HG03442 (cell line): ENCODE results near the gene ELAVL2.

Experiments
- ATAC-seq: cut with Tn5 transposase; IDR thresholded peaks from one replicate; pipeline ENCODE4 v1.9.1; 2021; ENCODE audit warnings: mild to moderate bottlenecking, moderate library complexity; ENCODE audit not compliant: unreplicated experiment

The ELAVL2 gene

GRCh38 chr9:23826120-23826629, at the start of gene ELAVL2:
Gene ELAVL2 (minus strand): TSS chr9:23826240. CDS start chr9:23762234, 64,006 bp downstream.
- ATAC-seq = no peak

GRCh38 chr9:23858234-23858633, 32.2 kb upstream of the ELAVL2 start:
- no peak for ATAC-seq

GRCh38 chr9:23855873-23856604, 30.0 kb upstream of the ELAVL2 start:
- no peak for ATAC-seq

GRCh38 chr9:23850690-23851629, 24.9 kb upstream of the ELAVL2 start:
- no peak for ATAC-seq

DNA sequence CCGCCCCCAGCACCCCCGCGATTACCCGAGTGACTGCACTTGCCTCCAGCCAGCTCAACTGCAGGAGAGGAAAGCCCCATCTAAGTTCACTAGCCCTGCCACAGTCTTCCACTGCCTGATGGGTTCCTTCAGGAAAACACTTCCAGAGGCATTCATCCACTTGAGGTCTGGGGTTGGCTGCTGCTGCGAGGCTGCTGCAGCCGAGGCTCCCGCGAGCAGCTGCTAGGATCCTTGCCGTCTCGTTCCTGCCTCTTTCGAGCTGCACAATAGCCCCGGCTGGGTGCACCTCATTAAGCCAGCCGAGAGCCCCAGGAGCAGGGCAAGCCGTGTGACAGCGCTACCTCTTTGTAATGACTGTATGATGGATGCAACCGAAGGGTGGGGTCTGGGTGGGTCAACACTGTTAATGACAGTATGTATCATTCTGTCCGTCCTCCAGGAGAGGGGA, 24.2 kb upstream of the ELAVL2 start:
- no peak for ATAC-seq

GRCh38 chr9:23849379-23850035, 23.5 kb upstream of the ELAVL2 start:
- no peak for ATAC-seq

DNA sequence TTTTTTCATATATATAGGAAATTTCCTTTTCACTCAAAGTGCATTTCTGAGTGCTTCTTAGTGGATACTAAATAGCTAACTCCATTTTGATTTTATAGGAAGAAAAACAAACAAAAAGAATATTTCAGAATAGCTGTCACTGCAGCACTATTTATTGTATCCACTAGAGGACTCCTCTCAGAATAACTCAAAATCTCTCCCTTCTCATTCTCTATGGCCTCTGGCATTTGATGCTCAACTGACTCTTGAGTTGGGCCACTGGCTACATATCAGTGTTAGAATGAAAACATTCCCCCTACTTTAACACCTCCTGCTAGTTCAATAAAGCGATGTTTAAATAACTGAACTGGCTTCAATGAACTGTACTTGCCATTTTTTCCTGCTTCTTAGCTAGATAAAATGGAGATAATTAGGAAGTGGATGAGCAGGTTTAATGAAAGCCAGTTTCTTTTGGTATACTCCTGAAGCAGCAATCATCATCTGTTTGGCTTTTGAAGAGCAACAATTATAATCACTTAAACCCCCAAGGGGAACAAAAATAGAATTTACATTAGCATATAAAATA, 16.6 kb upstream of the ELAVL2 start:
- ATAC-seq = no peak

GRCh38 chr9:23841304-23841703, 15.3 kb upstream of the ELAVL2 start:
- ATAC-seq = no peak

GRCh38 chr9:23837038-23837437, 11.0 kb upstream of the ELAVL2 start:
- ATAC-seq = no peak

DNA sequence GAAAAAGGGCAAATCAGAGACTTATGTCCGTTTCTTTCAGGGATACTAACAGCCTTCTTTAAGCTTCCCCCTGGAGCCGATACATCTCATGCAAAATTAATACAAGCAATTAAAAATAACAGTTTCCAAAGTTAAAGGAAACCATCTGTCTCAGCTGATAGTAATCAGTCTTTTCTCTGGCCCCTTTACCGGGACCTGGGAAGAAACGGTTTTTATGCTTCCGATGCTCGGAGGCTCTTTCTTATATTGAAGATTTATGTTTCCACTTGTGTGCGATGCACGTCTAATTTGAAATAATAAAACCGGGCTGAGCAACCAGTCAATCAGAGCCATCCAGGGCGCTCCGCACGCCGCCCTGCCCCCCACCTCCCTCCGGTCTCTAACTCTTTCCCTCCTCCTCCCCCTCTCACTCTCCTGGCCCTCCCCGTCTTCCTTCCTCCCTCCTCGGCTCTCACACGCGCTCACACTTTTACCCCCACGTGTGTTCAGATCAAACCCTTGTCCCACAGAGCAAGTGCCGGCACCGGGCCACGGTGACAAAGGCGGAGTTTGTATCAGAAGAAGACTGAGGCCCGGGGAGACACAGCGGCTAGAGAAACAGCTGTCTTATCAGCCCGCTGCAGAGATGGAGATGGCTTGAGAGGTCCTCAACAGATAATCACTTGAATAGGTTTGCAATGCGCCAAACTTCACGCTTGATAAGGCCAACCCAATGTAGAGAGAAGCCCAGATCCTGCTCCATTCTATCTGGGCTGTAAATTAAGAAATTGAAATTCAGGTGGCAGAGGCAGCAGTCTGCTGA, 5.1 kb upstream of the ELAVL2 start:
- ATAC-seq = no peak

GRCh38 chr9:23830476-23830805, 4.4 kb upstream of the ELAVL2 start:
- ATAC-seq = no peak

DNA sequence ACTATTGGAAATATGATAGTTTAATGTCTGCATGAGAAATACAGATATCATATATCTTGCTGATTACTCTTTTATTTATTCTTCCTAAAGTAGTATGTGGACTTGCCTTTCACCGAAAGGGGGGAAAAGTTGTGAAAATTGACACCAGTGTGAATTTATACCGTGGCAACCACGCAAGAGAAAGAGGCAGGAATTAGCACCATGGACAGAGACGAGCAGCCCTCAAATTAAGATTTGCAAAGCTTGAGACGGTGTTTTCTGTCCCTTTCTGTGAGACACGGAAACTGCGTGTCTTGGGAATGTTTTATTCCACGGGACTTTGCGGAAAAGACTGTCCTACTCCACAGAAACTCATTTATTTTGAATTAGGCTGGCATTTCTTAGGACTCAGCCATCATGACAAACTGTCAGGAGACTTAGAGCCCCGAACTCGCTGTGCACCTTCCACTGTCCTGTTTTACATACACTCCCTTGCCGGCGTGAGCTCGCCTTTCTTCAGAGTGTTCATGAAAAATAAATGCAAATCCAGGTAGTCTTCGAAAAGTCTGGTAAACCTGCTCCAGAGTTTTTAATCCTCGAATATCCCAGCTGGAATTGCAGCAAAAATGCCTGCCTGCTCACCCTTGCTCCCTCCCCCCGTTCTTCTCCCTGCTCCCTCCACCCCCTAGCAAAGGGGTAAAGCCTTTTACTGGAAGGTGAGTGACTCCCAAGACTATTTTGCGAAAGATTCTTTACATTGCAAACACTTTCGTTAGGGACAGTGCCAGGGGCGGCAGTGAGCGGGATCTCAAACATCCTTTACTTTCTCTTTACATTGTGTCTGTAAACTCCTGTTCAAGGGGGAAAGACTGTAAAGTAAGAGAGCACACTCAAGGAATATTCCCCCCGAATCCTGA, 3.8 kb upstream of the ELAVL2 start:
- no peak for ATAC-seq

- no peak for ATAC-seq
These were observed 340 bp downstream of the ELAVL2 start for GRCh38 chr9:23825700-23826099.

- no peak for ATAC-seq
These were observed 1.0 kb downstream of the ELAVL2 start for GRCh38 chr9:23824830-23825591.

DNA sequence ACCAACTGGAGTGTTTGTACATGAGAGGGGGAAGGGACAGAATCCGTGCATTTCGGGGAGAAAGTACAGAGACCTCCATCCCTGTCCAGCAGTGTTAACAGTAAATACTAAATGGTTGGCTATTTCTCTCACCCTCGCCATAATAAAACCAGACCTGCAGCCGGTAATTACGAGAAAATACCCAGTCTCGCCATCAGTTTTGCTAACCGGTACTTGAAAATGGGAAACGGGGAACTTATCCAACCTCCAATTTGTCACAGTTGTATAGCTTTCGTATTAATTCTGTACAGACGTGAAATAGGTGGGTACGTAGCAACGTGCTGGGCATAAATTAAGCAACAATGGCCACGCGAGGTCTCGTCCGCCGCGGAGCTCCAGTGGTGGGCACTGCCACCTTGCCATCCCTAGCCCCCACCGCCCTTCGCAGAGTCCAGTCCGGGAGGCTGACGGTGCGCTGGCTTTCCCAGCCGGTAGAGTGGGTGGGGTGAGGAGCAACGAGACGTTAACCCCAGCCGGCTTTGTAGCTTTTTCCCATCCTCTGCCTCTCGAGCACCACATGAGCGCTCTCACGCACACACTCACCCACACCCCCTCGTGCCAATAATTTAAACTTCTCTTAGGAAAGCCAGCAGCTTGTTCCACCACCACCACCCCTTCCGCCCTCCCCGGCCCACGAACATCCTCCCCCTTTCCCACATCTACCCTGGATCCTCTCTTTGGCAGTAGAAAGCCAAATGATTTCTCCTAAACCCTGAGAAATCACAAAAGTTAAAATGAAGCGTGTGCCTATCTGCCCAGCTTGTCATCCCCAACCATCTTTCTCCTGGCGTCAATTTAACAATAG, 1.8 kb downstream of the ELAVL2 start:
- ATAC-seq = no peak

- no peak for ATAC-seq
These were observed 2.8 kb downstream of the ELAVL2 start for GRCh38 chr9:23823269-23823668.
